ENCODE measurements around the gene SLC2A11.

Gene SLC2A11

DNA sequence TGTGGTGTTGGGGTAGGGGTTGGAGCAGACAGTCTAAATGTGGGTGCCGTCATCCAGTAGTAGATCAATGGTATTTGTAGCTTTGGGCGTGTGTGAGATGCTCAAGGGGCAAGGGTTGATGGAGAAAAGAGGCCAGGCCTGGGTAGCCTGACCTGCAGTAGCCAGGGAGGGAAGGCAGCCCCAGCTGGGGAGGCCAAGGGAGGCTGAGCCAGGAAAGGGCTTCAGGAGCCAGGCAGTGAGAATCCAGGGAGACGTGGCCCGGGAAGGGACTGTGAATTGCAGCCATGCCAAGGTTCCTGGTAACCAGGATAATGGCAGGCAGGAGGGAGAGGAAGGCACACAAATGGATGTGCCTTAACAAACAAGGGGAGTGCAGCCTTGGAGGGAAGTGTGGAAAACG is 16.4 kb upstream of the SLC2A11 start:
- no peak overlapping the region for H3K4me3 ChIP-seq (ENCODE audit: low read depth, low read length)
- no peak for DNase-seq (ENCODE audit: low read depth)
- TF ChIP-seq, protein P1, sequence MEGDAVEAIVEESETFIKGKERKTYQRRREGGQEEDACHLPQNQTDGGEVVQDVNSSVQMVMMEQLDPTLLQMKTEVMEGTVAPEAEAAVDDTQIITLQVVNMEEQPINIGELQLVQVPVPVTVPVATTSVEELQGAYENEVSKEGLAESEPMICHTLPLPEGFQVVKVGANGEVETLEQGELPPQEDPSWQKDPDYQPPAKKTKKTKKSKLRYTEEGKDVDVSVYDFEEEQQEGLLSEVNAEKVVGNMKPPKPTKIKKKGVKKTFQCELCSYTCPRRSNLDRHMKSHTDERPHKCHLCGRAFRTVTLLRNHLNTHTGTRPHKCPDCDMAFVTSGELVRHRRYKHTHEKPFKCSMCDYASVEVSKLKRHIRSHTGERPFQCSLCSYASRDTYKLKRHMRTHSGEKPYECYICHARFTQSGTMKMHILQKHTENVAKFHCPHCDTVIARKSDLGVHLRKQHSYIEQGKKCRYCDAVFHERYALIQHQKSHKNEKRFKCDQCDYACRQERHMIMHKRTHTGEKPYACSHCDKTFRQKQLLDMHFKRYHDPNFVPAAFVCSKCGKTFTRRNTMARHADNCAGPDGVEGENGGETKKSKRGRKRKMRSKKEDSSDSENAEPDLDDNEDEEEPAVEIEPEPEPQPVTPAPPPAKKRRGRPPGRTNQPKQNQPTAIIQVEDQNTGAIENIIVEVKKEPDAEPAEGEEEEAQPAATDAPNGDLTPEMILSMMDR (conservative IDR thresholded peaks at IDR 0.05; ENCODE audit: low read depth, low read length): no peak

- no peak overlapping the region for H3K4me3 ChIP-seq (ENCODE audit: low read depth, low read length)
- TF ChIP-seq, protein P1 (conservative IDR thresholded peaks at IDR 0.05; ENCODE audit: low read depth, low read length): no peak
- no peak for DNase-seq (ENCODE audit: low read depth)
Measured at GRCh38 chr22:23841736-23842445, 15.8 kb upstream of the SLC2A11 start.

DNA sequence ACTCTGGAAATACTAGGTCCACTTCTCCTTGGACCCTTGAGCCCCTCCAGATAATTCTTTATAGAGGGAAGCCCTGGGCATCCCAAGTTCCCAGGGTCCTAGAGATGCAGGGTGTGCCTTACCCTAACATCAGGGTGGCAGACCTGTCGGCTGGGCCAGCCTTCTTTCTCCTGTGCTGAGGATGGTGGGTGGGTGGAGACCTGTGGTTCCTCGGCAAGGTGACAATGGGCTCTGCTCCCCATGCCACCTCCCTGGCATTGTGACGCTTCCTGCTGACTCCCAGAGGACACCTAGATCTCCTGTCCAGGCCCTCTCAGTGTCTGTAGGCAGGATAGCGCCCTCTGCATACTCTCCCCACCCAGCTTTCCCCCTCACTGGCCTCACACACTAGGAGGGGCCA is 15.1 kb upstream of the SLC2A11 start:
- H3K4me3 ChIP-seq (ENCODE audit: low read depth, low read length): no peak overlapping the region
- DNase-seq (ENCODE audit: low read depth): no peak
- TF ChIP-seq, protein P1 (conservative IDR thresholded peaks at IDR 0.05; ENCODE audit: low read depth, low read length): no peak

GRCh38 chr22:23844739-23845202 is 12.9 kb upstream of the SLC2A11 start:
- no peak overlapping the region for H3K4me3 ChIP-seq (ENCODE audit: low read depth, low read length)
- TF ChIP-seq, protein P1 (conservative IDR thresholded peaks at IDR 0.05; ENCODE audit: low read depth, low read length): no peak
- DNase-seq (ENCODE audit: low read depth): no peak

- DNase-seq (ENCODE audit: low read depth): no peak
Measured at GRCh38 chr22:23845265-23846080, 12.2 kb upstream of the SLC2A11 start.

GRCh38 chr22:23846081-23846469 is 11.6 kb upstream of the SLC2A11 start:
- H3K4me3 ChIP-seq (ENCODE audit: low read depth, low read length): no peak overlapping the region
- TF ChIP-seq, protein P1 (conservative IDR thresholded peaks at IDR 0.05; ENCODE audit: low read depth, low read length): no peak
- no peak for DNase-seq (ENCODE audit: low read depth)

More at GRCh38 chr22:23845265-23846080, 12.2 kb upstream of the SLC2A11 start:
- no peak overlapping the region for H3K4me3 ChIP-seq (ENCODE audit: low read depth, low read length)
- TF ChIP-seq, protein P1 (conservative IDR thresholded peaks at IDR 0.05; ENCODE audit: low read depth, low read length): no peak

Measured in choroid plexus epithelial cell (primary cell).